22Rv1 (cell line): ENCODE results near the gene CCDC154.

Source experiments
- CTCF ChIP-seq: fragments of 450-650 bp; IDR thresholded peaks from 2 replicates; pipeline ENCODE4 v1.5.1; 2017; ENCODE audit warnings: mild to moderate bottlenecking
- ZFX ChIP-seq: fragments of 450-650 bp; IDR thresholded peaks from 2 replicates; pipeline ENCODE4 v1.6.1; 2017; ENCODE audit warnings: antibody characterized with exemption, borderline replicate concordance

GRCh38 chr16:1387331-1387730 lies 57.0 kb downstream of the CCDC154 start:
- TF ChIP-seq CTCF (no peak), ZFX (no peak)
